NCI-H82 (cell line): ENCODE data around the gene ALDH4A1.
"Not testable (repeated sequence)": the region's sequence is repeated elsewhere in the genome, so short reads cannot be mapped to it uniquely, and the experiment has no call there.

Experiments
- DNase-seq: peaks from one replicate; lab custom pipeline; 2025; lab: John Stamatoyannopoulos, UW

ALDH4A1 gene

GRCh38 chr1:18854331-18855025, 47.9 kb downstream of the ALDH4A1 start:
- DNase-seq = peak; percentile 42

- DNase-seq = no peak
Observed at GRCh38 chr1:18852501-18852900, 49.9 kb downstream of the ALDH4A1 start.

DNA sequence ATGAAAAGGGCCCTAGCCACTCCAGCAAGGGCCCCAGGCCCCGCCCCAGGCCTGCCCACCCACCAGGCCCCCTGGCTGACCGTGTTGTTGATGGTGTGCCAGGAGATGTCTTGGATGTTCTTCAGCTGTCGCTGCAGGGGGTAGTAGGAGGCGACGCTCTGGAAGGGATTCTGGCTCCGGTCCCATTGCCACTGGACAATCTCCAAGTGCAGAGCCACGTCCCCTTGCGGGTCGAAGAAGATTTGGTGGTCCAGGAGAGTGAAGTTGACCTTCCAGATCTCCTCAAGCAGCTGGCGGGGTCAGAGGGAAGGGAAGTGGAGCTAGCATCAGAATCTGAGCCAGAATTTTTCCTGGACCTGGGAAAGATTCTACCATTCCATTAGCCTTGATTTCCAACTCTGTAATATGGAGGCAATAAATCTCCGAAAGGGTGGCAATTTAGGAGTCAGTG, 53.1 kb downstream of the ALDH4A1 start:
- no peak for DNase-seq

GRCh38 chr1:18847723-18848122, 54.6 kb downstream of the ALDH4A1 start:
- not testable (repeated sequence) for DNase-seq

DNA sequence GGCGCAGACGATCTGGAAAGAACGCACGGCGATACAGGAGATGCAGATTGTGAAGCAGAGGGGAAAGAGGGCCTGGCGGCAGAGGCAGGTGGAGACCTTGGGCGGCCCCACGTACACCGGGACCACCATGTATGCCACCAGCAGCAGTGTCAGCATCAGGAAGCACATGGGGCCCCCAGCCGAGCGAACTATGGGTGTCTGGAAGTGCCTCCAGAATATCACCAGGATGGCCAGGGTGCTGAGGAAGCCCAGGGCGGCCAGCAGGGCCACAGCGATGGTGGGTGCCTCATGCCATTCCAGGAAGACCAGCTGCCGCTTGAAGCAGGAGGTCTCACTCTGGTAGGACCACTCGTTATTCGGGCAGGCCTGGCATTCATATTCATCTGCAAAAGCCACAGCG, 62.2 kb downstream of the ALDH4A1 start:
- DNase-seq = no peak

GRCh38 chr1:18836654-18837053, 65.7 kb downstream of the ALDH4A1 start:
- DNase-seq = peak; percentile 29

- DNase-seq = not testable (repeated sequence)
Observed at GRCh38 chr1:18832319-18832718, 70.0 kb downstream of the ALDH4A1 start.

- DNase-seq = no peak
Observed at GRCh38 chr1:18831656-18832055, 70.7 kb downstream of the ALDH4A1 start.

DNA sequence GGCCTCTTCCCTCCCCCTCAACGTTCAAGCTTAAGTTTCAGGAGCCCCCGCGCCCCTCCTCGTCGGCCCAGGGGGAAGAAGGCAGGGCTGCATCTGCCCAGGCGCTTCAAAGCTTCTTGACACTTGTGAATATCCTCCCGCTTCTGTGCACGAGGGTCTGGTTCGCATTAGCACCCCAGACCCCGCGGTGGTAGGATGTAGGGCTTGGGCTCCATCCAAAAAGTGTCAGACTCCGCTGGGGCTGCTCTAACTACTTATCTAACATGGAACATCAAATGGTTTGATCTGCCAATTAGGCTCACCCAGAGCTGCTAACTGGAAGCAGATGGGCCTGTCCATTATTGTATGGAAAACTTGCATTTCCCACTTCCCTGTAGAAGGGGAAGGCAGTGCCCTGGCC, 71.8 kb downstream of the ALDH4A1 start:
- no peak for DNase-seq

DNA sequence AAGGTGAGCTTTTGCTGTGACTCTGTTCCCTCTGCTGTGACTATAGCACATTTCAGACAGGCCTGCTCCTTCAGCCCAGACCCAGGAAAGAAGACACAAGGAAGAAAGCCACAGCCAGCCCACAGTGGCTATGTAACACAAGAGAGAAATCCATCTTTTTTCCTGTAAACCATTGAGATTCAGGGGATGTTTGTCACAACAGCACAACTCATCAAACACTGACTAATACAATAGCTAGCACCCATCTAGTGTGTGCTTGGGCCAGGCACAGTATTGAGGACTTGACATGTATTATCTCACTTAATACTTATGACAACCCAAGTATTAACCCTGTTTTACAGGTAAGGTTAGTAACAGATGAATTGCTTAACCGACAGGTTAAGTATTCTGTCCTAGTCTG, 72.7 kb downstream of the ALDH4A1 start:
- no peak for DNase-seq

GRCh38 chr1:18828224-18828623, 74.1 kb downstream of the ALDH4A1 start:
- no peak for DNase-seq

GRCh38 chr1:18823438-18823837, 78.9 kb downstream of the ALDH4A1 start:
- DNase-seq = peak; percentile 45
